PC-3 (cell line): ENCODE measurements around the gene KLHL40. TPM values are rescaled to one million over a fixed set of nuclear protein-coding genes. Genes with fewer than 3 reads are reported as not detected.

ENCODE experiments used
- ATAC-seq: fragments of 200-7000 bp; cut with Tn5 transposase; 2 replicates; pipeline ENCODE4 v1.9.1; 2020; ENCODE audit warnings: mild to moderate bottlenecking, moderate library complexity
- BruUV-seq: library from RNA; stranded (reverse); fragments of 400-500 nt; replicated peaks from 2 replicates; lab custom pipeline; 2021; lab: Mats Ljungman, UMichigan
- CTCF ChIA-PET: fragments of 300-600 bp; sonication (Branson Sonifier 250); formaldehyde crosslinking; loops from one replicate; lab custom pipeline; 2022; ENCODE audit warnings: antibody characterized with exemption; lab: Charles Lee
- POLR2A ChIA-PET: fragments of 300-600 bp; sonication (Branson Sonifier 250); formaldehyde crosslinking; loops from one replicate; lab custom pipeline; 2022; ENCODE audit warnings: antibody characterized with exemption; ENCODE audit not compliant: unreplicated experiment; lab: Charles Lee
- DNase-seq: peaks from one replicate; pipeline ENCODE4 v3.0.0-alpha.2; 2015
- H2AFZ ChIP-seq: fragments of 300-600 bp; sonication (generic); 2 replicates; pipeline ENCODE4 v1.6.0; 2016; ENCODE audit warnings: antibody characterized with exemption, low read length
- H3F3A ChIP-seq: fragments of 300-600 bp; sonication (generic); one replicate; pipeline ENCODE4 v1.6.0; 2017; ENCODE audit warnings: antibody characterized with exemption, low read length, control low read depth, mild to moderate bottlenecking; ENCODE audit not compliant: unreplicated experiment
- H3K27ac ChIP-seq: fragments of 300-600 bp; sonication (generic); 2 replicates; pipeline ENCODE4 v1.5.1; 2016; ENCODE audit warnings: mild to moderate bottlenecking, low read length
- H3K27me3 ChIP-seq: fragments of 300-600 bp; sonication (generic); 2 replicates; pipeline ENCODE4 v1.6.1; 2016; ENCODE audit warnings: low read length, mixed read lengths
- H3K36me3 ChIP-seq: fragments of 300-600 bp; sonication (generic); 2 replicates; pipeline ENCODE4 v1.6.1; 2016; ENCODE audit warnings: low read depth, mixed run types, low read length, mixed read lengths
- H3K4me1 ChIP-seq: fragments of 300-600 bp; sonication (generic); 2 replicates; pipeline ENCODE4 v1.5.1; 2016; ENCODE audit warnings: low read length; ENCODE audit not compliant: insufficient read depth
- H3K4me2 ChIP-seq: fragments of 300-600 bp; sonication (generic); 2 replicates; pipeline ENCODE4 v1.6.0; 2016; ENCODE audit warnings: low read length
- H3K4me3 ChIP-seq: fragments of 300-600 bp; sonication (generic); 2 replicates; pipeline ENCODE4 v1.5.1; 2016; ENCODE audit warnings: mild to moderate bottlenecking, low read length, mixed read lengths
- H3K79me2 ChIP-seq: fragments of 300-600 bp; sonication (generic); 2 replicates; pipeline ENCODE4 v1.6.1; 2017; ENCODE audit warnings: low read length, mixed read lengths
- H3K9ac ChIP-seq: fragments of 300-600 bp; sonication (generic); 2 replicates; pipeline ENCODE4 v1.6.0; 2016; ENCODE audit warnings: mild to moderate bottlenecking, low read length
- H3K9me2 ChIP-seq: fragments of 300-600 bp; sonication (generic); replicated peaks from 2 replicates; pipeline ENCODE4 v1.6.1; 2016; ENCODE audit warnings: mixed run types, low read length, mixed read lengths
- H3K9me3 ChIP-seq: fragments of 300-600 bp; sonication (generic); 2 replicates; pipeline ENCODE4 v1.6.1; 2016; ENCODE audit warnings: low read length, mixed read lengths
- H4K20me1 ChIP-seq: fragments of 300-600 bp; sonication (generic); 2 replicates; pipeline ENCODE4 v1.6.1; 2016; ENCODE audit warnings: low read length, mixed read lengths
- CTCF ChIP-seq: fragments of 300-600 bp; sonication (generic); conservative IDR thresholded peaks from 2 replicates; pipeline ENCODE4 v1.5.1; 2017; ENCODE audit warnings: antibody characterized with exemption, low read depth, mild to moderate bottlenecking, low read length
- EZH2 ChIP-seq: fragments of 300-600 bp; sonication (generic); IDR thresholded peaks from one replicate; pipeline ENCODE4 v1.6.1; 2017; ENCODE audit warnings: antibody characterized with exemption, mild to moderate bottlenecking, low read length; ENCODE audit not compliant: unreplicated experiment
- EZH2phosphoT487 ChIP-seq: fragments of 300-600 bp; sonication (generic); IDR thresholded peaks from 2 replicates; pipeline ENCODE4 v1.6.1; 2018; ENCODE audit warnings: mild to moderate bottlenecking, antibody characterized with exemption, low read length, borderline replicate concordance
- intact Hi-C: fragments of 100-400 bp; cut with micrococcal nuclease; formaldehyde crosslinking; loops from 2 replicates; pipeline ENCODE4 v1.9.0; 2023
- total RNA-seq: library from RNA; depleted of rRNA; stranded (reverse); fragments of >200 nt; gene quantifications from 2 replicates; pipeline ENCODE4 v1.2.3, GENCODE V29; 2014

Gene KLHL40
- total RNA-seq, 1 experiment from 2014 or later = not detected

DNA sequence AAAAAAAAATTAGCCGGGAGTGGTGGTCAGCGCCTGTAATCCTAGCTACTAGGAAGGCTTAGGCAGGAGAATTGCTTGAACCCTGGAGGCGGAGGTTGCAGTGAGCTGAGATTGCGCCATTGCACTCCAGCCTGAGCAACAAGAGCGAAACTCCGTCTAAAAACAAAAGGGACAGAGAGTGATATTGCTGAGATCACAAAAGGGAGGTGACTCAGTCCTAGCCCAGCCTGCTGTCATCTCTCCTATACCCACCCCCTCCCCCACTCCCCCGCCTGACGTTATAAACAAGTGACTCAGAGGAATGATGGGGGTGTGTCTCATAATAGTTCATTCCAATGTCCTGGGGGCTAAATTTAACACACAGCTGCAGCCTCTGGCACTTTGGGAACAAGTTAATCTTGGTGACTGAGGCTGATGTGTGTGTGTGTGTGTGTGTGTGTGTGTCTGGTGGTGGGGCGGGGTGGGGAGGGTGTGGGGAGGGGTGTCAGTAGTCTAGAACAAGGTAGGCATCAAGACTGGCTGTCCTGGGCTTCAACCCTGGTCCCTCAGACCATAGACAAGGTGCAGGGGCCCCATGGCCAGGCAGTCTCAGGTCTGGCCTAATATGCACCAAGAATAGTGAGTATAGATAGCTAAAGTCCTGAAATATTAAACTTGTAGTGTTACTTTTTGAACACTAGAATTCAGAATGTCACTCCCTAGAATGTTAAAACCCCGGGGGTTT, 1.3 kb upstream of the KLHL40 start:
- H3F3A ChIP-seq = no peaks in the 10 kb centered on the region
- H2AFZ ChIP-seq = peak overlapping the region; percentile 38; the same call in 1 of the 2 replicates
- DNase-seq (peak; percentile 96), ATAC-seq (peak; percentile 95)
- 0 out of 2 replicates have a peak overlapping the region, but pooled peaks have one; percentile 39 for H3K9ac ChIP-seq
- POLR2A ChIA-PET = no interaction called here
- no peaks in the 10 kb centered on the region for H3K36me3 ChIP-seq
- H3K27ac ChIP-seq = peak overlapping the region; percentile 29
- BruUV-seq = no TSS peak
- TF ChIP-seq CTCF = no peak
- TF ChIP-seq EZH2 = no peak
- TF ChIP-seq EZH2phosphoT487 = no peak
- peaks cover 15% of the 10 kb centered on the region for H3K4me1 ChIP-seq
- no peaks in the 10 kb centered on the region for H4K20me1 ChIP-seq
- H3K4me2 ChIP-seq = peak overlapping the region; percentile 73
- no peaks in the 10 kb centered on the region for H3K27me3 ChIP-seq
- CTCF ChIA-PET = interaction anchor here (0.5 kb wide), 2 partner anchors 139 to 464 kb away, joined by 3 to 4 read pairs; no protein-coding TSS in a partner anchor
- H3K79me2 ChIP-seq = no peaks in the 10 kb centered on the region
- H3K9me2 ChIP-seq = no peaks in the 10 kb centered on the region
- H3K9me3 ChIP-seq = no peaks in the 10 kb centered on the region
- intact Hi-C loops = loop anchor here (1.0 kb wide), 1 partner anchor 60 kb away; no protein-coding TSS in a partner anchor
- peak overlapping the region; percentile 45; the same call in 1 of the 2 replicates for H3K4me3 ChIP-seq

GRCh38 chr3:42684632-42685362, 540 bp upstream of the KLHL40 start:
- peak; percentile 4; the same call in 1 of the 2 replicates for ATAC-seq
- Histone ChIP-seq H3K9me2 (no peaks in the 10 kb centered on the region), H3K4me3 (no peak overlapping the region), H3K9ac (no peak overlapping the region), H3K36me3 (no peaks in the 10 kb centered on the region), H3F3A (no peaks in the 10 kb centered on the region), H2AFZ (no peak overlapping the region), H3K4me1 (peaks cover 15% of the 10 kb centered on the region), H3K4me2 (peak overlapping the region; percentile 12; the same call in 1 of the 2 replicates), H4K20me1 (no peaks in the 10 kb centered on the region), H3K27ac (peak overlapping the region; percentile 29), H3K9me3 (no peaks in the 10 kb centered on the region), H3K79me2 (no peaks in the 10 kb centered on the region), H3K27me3 (no peaks in the 10 kb centered on the region)
- CTCF ChIA-PET = interaction anchor here (0.5 kb wide), 1 partner anchor 140 kb away, joined by 3 read pairs; no protein-coding TSS in a partner anchor
- intact Hi-C loops = loop anchor here (1.0 kb wide), 1 partner anchor 60 kb away; no protein-coding TSS in a partner anchor
- no TSS peak for BruUV-seq
- POLR2A ChIA-PET = no interaction called here
- TF ChIP-seq EZH2 = no peak
- no peak for TF ChIP-seq CTCF
- TF ChIP-seq EZH2phosphoT487 = no peak
- DNase-seq = no peak
